ENCODE data around the gene ANKRD55.
"Not testable (repeated sequence)": the region's sequence is repeated elsewhere in the genome, so short reads cannot be mapped to it uniquely, and the experiment has no call there.

The ANKRD55 gene

DNA sequence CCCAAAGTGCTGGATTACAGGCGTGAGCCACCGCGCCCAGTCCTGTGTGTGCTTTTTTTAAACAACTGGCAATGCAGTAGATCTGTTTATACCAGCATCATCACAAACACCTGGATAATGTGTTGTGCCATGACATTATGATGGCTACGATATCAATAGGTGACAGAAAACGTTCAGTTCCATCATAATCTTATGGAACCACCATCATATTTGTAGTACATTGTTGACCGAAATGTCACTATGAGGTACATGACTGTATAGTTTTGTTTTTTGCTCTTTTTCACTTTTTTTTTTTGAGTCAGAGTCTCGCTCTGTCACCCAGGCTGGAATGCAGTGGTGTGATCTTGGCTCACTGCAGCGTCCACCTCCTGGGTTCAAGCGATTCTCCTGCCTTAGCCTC lies 24.4 kb downstream of the ANKRD55 start:
- no peak for DNase-seq

DNA sequence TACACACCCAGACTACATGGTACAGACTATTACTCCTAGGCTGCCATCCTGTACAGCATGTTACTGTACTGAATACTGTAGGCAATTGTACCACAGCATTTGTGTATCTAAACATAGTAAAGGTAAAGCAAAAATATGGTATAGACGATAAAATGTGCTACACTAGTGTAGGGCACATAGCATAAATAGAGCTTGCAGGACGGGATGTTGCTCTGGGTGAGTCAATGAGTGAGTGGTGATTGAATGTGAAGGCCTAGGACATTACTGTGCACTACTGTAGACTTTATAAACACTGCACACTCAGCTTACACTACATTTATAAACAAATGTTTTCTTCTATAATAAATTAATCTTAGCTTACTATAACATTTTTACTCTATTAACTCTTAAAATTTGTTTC lies 25.6 kb downstream of the ANKRD55 start:
- no peak for DNase-seq

- DNase-seq = no peak
Observed at GRCh38 chr5:56206126-56206910, 26.8 kb downstream of the ANKRD55 start.

GRCh38 chr5:56203936-56204335 lies 29.2 kb downstream of the ANKRD55 start:
- DNase-seq = not testable (repeated sequence)

DNA sequence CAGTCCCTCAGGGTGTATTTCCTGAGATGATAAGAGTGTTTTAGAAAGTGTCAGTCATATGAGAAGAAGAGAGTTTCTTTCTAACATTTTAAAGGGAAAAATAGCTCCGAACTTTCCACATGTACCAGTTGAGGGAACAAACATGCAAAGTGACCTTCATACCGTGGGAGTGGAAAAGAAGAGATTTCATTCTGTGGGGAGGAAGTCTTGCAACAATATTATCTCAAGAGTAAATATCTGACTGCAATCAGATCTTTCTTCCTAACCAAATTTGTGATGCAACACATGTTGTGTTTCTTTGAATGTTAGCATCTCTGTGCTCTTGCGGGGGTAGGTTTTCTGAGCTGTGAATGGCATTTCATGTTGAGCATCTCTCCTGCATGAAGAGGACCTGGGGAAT lies 30.6 kb downstream of the ANKRD55 start:
- DNase-seq = no peak

GRCh38 chr5:56201762-56202261 lies 31.3 kb downstream of the ANKRD55 start:
- DNase-seq = not testable (repeated sequence)

DNA sequence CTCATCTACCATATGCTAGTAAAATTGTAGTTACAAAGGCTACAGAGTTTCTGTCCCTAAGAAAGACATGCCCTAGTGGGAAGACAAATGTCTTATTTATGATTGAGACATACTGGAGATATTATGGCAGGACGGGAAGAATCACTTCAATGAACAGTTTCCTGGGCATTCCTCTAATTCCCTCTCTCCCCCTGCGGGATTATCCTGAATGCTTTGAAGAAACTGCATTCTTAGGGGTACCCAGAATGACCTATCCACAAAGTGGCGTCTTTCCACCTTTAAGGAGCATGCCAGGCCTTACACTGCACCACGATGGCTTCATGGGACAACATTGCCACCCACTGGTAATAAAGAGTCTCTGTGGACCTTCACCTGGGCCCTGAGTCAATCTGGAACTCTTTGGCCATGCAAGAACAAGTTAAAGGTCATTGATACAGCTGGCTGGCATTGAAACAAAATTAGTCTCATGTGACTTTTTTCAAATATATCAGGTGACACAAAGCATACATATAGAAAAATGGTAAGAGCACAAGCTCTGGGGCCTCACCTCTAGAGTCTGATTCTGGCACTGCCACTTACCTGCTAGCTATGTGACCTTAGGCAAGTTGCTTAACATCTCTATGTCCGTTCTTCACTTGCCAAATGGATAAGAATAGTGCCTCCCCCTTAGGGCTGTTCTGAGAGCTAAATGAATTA lies 32.0 kb downstream of the ANKRD55 start:
- peak in 27 of 51 donors; percentile 1 to 63 (median 29) for DNase-seq

DNA sequence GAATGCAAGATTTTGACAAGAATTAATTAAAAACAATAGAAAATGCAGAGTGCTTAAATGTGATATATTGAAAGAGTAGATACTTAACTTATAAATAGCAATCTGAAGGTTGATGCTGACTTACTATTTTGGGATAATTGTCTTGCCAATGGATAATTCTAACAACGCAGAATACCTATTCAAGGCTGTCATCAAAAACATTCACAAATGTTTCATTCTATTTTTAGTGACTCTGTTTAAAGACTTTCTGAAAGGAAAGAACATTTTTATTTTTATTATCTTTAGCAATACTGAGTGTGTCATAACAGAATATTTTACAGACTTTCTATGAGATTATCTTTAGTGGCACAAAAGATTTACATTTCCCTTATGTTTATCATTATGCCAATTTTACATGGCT lies 38.1 kb downstream of the ANKRD55 start:
- no peak for DNase-seq

DNA sequence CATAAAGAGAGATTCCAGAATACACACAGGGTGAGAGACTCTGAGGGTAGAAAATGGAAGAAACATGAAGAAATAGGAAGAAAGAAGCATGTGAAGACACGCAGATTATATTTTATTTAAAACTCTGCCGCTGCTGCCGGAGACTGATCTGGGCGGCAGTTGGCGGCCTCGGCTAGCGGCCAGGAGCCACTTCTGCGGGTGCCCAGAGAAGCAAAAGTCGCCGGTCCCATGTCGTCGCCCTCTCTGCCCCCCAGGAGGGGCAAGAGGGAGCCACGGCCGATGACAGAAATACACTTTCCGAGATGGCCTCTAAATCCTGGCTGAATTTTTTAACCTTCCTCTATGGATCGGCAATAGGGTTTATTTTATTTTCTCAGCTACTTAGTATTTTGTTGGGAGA lies 40.9 kb downstream of the ANKRD55 start:
- no peak for DNase-seq

DNA sequence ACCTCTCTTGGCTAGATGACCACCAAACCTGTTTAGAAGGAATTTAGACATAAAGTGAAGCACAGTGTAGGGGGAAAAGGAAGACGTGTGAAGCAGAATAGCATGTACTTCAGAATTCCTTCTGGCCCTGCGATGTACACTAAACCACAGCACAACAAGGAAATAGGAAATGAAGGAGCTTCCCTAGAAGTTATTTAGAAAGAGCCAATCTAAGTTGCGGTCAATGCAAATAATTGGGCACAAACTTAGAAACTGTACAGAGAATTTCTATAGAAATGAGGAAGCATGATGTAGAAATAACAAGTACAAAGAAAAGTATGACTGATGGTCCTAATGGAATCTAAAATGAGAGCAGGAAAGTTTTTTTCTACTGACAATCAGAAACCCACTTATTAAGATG lies 41.5 kb downstream of the ANKRD55 start:
- no peak for DNase-seq

DNA sequence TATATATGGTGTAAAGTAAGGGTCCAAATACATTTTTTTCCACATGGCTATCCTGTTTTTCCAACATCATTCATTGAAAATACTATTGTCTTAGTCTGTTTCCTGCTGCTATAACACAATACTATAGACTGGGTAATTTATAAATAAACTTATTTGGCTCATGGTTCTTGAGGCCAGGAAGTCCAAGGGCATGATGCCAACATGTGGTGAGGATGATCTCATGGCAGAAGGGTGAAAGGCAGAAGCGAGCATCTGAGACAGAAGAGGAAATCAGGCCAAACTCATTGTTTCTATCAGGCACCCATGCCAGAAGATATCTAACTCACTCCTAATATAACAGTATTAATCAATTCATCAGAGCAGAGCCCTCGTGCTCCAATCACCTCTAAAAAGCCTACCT lies 42.6 kb downstream of the ANKRD55 start:
- DNase-seq = peak in 4 of 51 donors; percentile 2 to 5 (median 4)

DNA sequence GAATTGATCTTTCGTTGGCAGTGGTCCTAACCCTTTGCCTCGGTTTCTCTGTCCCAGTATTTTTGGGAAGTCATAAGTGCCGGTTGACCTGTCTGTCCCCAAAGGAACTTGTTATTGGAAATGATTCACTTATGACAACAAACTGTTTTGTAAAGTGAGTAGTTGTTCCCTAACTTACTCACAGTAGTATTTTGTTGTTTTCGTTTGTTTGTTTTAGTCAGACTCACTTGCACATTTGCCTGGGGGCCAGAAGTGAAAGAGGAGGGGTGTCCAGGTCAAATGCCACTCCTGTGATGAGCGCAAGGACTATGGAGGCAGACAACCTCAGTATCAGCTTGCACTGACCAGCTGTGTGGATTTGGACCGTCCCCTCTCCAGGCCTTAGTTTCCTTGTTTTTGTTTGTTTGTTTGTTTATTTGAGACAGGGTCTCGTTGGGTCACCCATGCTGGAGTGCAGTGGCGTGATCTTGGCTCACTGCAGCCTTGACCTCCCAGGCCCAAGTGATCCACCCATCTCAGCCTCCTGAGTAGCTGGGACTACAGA lies 47.3 kb downstream of the ANKRD55 start:
- no peak for DNase-seq

- DNase-seq = no peak
Observed at GRCh38 chr5:56183506-56183905, 49.6 kb downstream of the ANKRD55 start.

GRCh38 chr5:56179442-56179841 lies 53.7 kb downstream of the ANKRD55 start:
- DNase-seq = no peak

- DNase-seq = no peak
Observed at GRCh38 chr5:56178823-56179222, 54.3 kb downstream of the ANKRD55 start.

DNA sequence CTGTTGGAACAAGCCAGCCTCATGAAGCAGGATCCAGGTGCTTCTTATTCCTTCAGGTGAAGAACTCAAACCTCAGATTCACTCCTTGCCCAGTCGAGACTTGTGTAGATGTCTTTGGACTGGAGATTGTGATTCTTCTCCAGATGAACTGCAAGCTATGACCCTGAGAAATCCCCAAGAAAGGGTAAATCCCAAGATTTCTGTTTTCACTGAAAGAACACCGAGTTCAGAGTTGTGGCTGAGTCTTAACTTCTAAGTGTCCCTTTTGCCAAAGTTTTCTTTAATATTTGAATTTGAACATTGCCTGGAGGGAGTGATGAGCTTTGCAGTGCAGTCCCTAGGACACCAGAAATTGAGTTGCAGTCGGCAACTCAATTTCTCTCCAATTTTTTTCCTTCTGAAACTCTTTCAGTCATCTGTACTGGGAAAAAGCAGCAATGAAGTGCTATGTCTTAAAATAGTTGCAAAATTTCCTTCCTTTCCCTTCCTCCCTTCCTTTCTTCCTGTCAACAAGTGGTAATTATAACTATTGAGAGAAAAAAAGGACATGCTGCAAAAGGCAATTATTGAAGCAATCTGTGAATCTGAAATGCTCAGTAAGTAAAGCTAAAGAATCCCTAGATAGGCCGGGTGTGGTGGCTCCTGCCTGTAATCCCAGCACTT lies 56.1 kb downstream of the ANKRD55 start:
- no peak for DNase-seq

GRCh38 chr5:56176155-56176798 lies 56.9 kb downstream of the ANKRD55 start:
- no peak for DNase-seq

GRCh38 chr5:56175488-56175887 lies 57.6 kb downstream of the ANKRD55 start:
- DNase-seq = no peak

- DNase-seq = no peak
Observed at GRCh38 chr5:56175021-56175420, 58.1 kb downstream of the ANKRD55 start.

GRCh38 chr5:56172241-56172640 lies 60.9 kb downstream of the ANKRD55 start:
- DNase-seq = no peak

GRCh38 chr5:56170557-56170956 lies 62.6 kb downstream of the ANKRD55 start:
- no peak for DNase-seq

GRCh38 chr5:56169949-56170348 lies 63.2 kb downstream of the ANKRD55 start:
- DNase-seq = no peak
